Sciatic nerve (tissue), 2 donors: ENCODE results near the gene RAB15. TPM values are rescaled to one million over a fixed set of nuclear protein-coding genes. Genes with fewer than 3 reads are reported as not detected.

ENCODE experiments used
- ATAC-seq: fragments of 200-7000 bp; cut with Tn5 transposase; one replicate; pipeline ENCODE4 v1.9.1; 2020; ENCODE audit warnings: mild to moderate bottlenecking, moderate library complexity
- DNase-seq: peaks from one replicate; pipeline ENCODE4 v3.0.0-alpha.2; 2020; ENCODE audit warnings: low spot score
- intact Hi-C: fragments of 100-400 bp; cut with DNase I; formaldehyde crosslinking; loops from one replicate; pipeline ENCODE4 v1.14.2; 2022
- total RNA-seq: library from RNA; stranded (reverse); fragmentation: NEBNext Ultra II Directional; extraction: Animal tissue kit (Norgen Biotek cat#: 25700); gene quantifications from one replicate; pipeline ENCODE4 v1.2.1, GENCODE V29; 2021
- donor health status: DM: no; HTN: no; CAD: no.
- donor health status: DM: no; HTN: no; CAD: no.

Gene RAB15
- 3.3 TPM for total RNA-seq

GRCh38 chr14:64971943-64972791 is at the start of gene RAB15:
TSS of gene RAB15 (minus strand) at chr14:64972336. CDS start at chr14:64972076, 260 bp downstream.
- intact Hi-C loops: no loop called here
- peak; percentile 55 for ATAC-seq
- no peak for DNase-seq

- intact Hi-C loops: no loop called here
- ATAC-seq (peak; percentile 87), DNase-seq (no peak)
These were observed 47.9 kb upstream of the RAB15 start for GRCh38 chr14:65019944-65020566.

- DNase-seq (no peak), ATAC-seq (no peak)
- intact Hi-C loops: no loop called here
These were observed 44.3 kb upstream of the RAB15 start for GRCh38 chr14:65016471-65016870.

GRCh38 chr14:65015391-65015790 is 43.3 kb upstream of the RAB15 start:
- ATAC-seq: no peak
- intact Hi-C loops: no loop called here
- no peak for DNase-seq

GRCh38 chr14:65012353-65012752 is 40.2 kb upstream of the RAB15 start:
- ATAC-seq: no peak
- DNase-seq: no peak
- intact Hi-C loops: no loop called here

GRCh38 chr14:65011538-65011937 is 39.4 kb upstream of the RAB15 start:
- DNase-seq: no peak
- intact Hi-C loops: no loop called here
- ATAC-seq: no peak

GRCh38 chr14:65010211-65010931 is 38.2 kb upstream of the RAB15 start:
- ATAC-seq: no peak
- intact Hi-C loops: no loop called here
- no peak for DNase-seq

- ATAC-seq (no peak), DNase-seq (no peak)
- intact Hi-C loops: no loop called here
These were observed 35.1 kb upstream of the RAB15 start for GRCh38 chr14:65007202-65007601.

- intact Hi-C loops: no loop called here
- DNase-seq (no peak), ATAC-seq (no peak)
These were observed 34.2 kb upstream of the RAB15 start for GRCh38 chr14:65006261-65006721.

- intact Hi-C loops: no loop called here
These were observed 31.3 kb upstream of the RAB15 start for GRCh38 chr14:65003394-65003793.

GRCh38 chr14:65002586-65003210 is 30.6 kb upstream of the RAB15 start:
- DNase-seq: no peak
- ATAC-seq: no peak

More at GRCh38 chr14:65003394-65003793, 31.3 kb upstream of the RAB15 start:
- no peak for ATAC-seq
- DNase-seq: no peak

GRCh38 chr14:65001723-65002122 is 29.6 kb upstream of the RAB15 start:
- ATAC-seq (no peak), DNase-seq (no peak)
- intact Hi-C loops: no loop called here

More at GRCh38 chr14:65002586-65003210, 30.6 kb upstream of the RAB15 start:
- intact Hi-C loops: no loop called here

- ATAC-seq (no peak), DNase-seq (no peak)
- intact Hi-C loops: no loop called here
These were observed 28.9 kb upstream of the RAB15 start for GRCh38 chr14:65000898-65001591.

- ATAC-seq (no peak), DNase-seq (no peak)
- intact Hi-C loops: no loop called here
These were observed 26.4 kb upstream of the RAB15 start for GRCh38 chr14:64998455-64998931.

- intact Hi-C loops: no loop called here
- DNase-seq (no peak), ATAC-seq (no peak)
These were observed 25.1 kb upstream of the RAB15 start for GRCh38 chr14:64997108-64997794.

- no peak for DNase-seq
- intact Hi-C loops: no loop called here
- no peak for ATAC-seq
These were observed 23.2 kb upstream of the RAB15 start for GRCh38 chr14:64995291-64995690.

- ATAC-seq (no peak), DNase-seq (no peak)
- intact Hi-C loops: no loop called here
These were observed 22.4 kb upstream of the RAB15 start for GRCh38 chr14:64994540-64994939.
